HG02852 (cell line): ENCODE results near the gene CEP76.

Experiments
- ATAC-seq: cut with Tn5 transposase; IDR thresholded peaks from one replicate; pipeline ENCODE4 v1.9.1; 2021; ENCODE audit warnings: mild to moderate bottlenecking, moderate library complexity; ENCODE audit not compliant: unreplicated experiment

Gene CEP76, protein sequence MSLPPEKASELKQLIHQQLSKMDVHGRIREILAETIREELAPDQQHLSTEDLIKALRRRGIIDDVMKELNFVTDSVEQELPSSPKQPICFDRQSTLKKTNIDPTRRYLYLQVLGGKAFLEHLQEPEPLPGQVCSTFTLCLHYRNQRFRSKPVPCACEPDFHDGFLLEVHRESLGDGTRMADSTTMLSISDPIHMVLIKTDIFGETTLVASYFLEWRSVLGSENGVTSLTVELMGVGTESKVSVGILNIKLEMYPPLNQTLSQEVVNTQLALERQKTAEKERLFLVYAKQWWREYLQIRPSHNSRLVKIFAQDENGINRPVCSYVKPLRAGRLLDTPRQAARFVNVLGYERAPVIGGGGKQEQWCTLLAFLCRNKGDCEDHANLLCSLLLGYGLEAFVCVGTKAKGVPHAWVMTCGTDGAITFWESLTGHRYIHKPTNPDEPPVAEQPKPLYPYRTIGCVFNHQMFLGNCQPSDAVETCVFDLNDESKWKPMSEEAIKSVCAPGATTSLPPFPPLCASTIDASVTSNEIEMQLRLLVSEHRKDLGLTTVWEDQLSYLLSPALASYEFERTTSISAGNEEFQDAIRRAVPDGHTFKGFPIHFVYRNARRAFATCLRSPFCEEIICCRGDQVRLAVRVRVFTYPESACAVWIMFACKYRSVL

GRCh38 chr18:12702221-12703095, at the start of gene CEP76, which contains the start of gene PSMG2:
Gene CEP76, minus strand, starts transcription at chr18:12702723. Its CDS starts 175 bp downstream, at chr18:12702548.
Gene PSMG2, plus strand, starts transcription at chr18:12703042. Its CDS starts 66 bp downstream, at chr18:12703108.
- ATAC-seq = peak; percentile 87

- ATAC-seq = no peak
These were observed 49.4 kb upstream of the CEP76 start for GRCh38 chr18:12751891-12752290.

DNA sequence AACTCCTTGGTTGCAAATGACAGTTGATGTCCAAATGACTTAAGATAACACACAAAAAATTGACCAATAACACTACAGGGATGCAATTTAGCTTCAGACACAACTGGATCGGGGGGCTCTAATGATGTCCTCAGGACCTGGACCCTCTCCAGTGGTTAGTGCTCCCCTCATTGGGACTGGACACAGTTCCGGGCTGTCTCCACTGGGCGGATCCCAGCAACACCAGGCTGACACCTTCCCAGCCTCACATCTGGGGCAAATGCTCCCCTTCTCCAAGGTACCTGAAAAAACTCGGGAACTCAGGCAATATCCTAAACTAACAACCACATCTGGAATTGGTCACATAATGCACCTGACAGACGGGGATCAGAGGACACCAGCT, 49.0 kb upstream of the CEP76 start:
- no peak for ATAC-seq

DNA sequence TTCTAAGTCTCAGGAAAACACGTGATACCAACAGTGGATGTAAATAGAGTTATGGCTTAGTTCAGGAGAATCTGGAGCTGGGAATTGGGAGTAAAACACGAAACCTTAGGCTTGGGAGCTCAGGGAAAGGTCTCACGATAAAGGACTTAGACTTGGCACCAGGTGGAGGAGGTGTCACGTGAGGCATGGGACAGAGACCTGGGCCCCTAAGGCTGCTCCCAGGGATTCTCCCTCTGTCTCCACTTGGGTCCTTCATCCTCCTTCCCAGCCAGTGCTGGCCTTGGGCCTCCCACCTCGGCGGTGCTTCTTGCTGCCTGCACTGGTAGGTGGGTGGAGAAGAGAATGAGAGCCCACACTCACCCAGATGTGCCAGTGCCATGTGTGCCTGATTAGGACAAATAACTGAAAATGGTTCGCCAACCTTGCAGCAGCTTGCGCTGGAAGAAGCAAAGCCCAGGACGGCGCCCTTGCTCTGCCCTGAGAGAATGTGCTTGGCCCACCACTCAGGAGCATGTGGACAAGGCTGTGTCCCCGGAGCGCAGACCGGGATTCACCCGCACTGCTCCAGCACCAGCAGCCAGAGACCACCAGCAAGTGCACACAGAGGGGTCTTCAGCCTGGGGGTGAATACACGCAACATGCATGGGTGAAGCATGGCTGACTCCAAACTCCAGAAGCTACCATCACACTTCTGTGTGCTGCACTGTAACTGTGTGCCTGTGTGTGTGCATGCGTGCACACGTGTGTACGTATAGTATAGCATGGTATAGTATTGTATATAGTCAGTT, 48.4 kb upstream of the CEP76 start:
- no peak for ATAC-seq

- ATAC-seq = no peak
These were observed 47.7 kb upstream of the CEP76 start for GRCh38 chr18:12750076-12750714.

DNA sequence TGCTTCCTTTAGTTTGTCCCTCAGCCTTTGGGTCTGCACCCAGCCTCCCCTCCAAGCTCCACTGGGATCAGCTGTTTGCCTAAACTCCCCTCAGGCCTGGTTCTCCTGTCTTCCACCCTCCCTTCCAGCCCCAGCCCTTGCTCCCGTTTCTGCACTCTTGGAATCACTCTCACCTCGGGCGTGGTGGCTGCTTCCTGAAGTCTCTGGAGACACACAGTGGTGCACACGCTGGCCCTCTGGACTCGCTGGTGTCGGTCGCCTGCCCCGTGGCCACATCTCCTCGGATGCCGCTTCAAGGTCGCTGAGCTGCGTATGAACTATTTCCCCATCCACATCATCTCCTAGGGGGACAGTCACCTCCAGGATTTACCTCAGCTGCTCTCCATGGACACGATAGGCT, 46.6 kb upstream of the CEP76 start:
- ATAC-seq = no peak

DNA sequence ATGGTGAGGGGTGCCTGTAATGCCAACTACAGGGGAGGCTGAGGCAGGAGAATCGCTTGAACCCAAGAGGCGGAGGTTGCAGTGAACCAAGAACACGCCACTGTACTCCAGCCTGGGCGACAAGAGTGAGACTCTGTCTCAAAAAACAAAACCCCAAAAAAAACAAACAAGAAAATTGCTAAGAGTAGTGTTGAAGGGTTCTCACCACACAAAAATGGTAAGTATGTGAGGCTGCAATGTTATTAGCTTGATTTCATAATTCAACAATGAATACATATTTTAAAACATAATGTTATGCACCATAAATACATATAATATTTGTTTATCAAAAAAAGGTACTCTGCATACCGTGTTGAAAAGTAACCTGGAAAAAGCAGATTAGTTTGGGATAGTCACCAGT, 46.1 kb upstream of the CEP76 start:
- ATAC-seq = no peak

DNA sequence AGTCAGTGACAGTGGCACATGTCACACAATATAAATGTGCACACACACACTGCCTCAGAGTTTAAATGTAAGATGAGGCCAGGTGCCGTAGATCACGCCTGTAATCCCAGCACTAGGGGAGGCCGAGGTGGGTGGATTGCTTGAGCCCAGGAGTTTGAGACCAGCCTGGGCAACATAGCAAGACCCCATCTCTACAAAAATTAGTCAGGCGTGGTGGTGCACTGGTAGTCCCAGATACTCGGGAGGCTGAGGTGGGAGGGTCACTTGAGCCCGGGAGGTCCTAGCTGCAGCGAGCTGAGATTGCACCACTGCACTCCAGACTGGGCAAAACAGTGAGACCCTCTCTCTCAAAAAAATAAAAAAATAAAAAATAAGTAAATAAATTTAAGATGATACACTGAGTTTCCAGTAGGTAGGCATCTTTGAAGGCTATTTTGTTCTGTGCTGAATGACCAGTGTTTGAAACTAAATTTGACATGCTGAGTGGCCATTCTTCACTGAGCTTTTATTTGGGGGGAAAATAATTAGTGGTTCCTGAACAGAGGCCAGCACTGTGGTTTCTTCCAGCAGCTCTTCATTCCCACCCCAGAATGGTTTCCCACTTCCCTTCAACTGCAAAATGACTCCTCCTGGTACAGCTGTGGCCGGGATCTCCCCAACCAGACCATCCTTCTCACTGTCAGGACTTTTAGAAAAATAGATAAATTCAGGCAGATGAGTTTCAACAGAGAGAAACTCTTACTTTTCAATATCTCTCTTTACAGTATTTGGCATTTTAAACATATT, 45.2 kb upstream of the CEP76 start:
- ATAC-seq = no peak

GRCh38 chr18:12745095-12745795, 42.7 kb upstream of the CEP76 start:
- ATAC-seq = no peak

GRCh38 chr18:12744103-12744502, 41.6 kb upstream of the CEP76 start:
- ATAC-seq = no peak

DNA sequence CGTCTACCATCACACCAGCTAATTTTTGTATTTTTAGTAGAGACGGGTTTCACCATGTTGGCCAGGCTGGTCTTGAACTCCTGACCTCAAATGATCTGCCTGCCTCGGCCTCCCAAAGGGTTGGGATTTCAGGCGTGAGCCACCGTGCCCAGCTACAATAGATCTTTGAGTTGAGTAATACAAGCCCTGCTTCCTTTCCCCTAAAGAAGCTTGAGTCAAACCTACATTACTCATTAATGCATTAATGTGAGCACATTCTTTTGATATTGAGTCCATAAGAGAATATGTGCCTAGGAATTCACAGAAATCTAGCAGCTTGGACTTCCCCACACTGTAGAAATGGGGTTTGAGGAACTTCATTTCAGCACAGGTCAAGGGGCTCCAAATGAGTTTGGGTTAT, 39.9 kb upstream of the CEP76 start:
- ATAC-seq = no peak

DNA sequence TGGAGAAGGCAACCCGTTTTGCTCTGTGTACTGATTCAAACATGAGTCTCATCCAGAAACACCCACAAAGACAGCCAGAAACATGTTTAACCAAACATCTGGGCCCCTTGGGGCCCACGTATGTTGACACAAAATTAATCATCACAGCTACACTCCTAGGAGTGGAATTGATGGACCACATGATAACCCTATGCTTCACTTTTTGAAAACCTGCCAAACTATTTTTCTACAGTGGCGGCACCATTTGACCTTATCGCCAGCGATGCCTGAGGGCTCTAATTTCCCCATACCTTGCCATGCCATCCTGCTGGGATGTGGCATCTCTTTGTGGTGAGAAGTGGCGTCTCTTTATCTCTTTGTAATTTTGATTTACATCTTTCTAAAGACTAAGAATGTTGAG, 38.8 kb upstream of the CEP76 start:
- ATAC-seq = no peak

- no peak for ATAC-seq
These were observed 34.9 kb upstream of the CEP76 start for GRCh38 chr18:12737243-12737902.

- ATAC-seq = no peak
These were observed 24.4 kb upstream of the CEP76 start for GRCh38 chr18:12726774-12727550.

- no peak for ATAC-seq
These were observed 23.8 kb upstream of the CEP76 start for GRCh38 chr18:12726331-12726730.

DNA sequence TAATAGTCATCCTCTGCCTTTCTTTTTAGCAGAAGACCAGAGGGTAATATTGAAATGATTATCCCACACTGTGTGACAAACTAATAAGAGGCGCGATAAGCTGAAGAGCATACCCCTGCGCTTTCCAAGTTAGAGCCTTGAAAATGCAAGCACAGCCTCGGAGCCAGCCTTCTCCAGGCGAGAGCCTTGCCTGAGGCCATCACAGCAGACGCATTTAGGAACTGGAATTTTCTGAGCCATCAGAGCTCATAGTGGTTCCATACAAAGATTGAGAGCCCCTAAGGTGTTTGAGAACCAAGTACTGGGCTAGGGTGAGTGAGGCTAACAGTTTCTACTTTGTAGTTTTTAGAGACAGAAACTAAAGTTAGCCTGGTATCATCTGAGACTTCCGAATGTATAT, 20.2 kb upstream of the CEP76 start:
- ATAC-seq = no peak

DNA sequence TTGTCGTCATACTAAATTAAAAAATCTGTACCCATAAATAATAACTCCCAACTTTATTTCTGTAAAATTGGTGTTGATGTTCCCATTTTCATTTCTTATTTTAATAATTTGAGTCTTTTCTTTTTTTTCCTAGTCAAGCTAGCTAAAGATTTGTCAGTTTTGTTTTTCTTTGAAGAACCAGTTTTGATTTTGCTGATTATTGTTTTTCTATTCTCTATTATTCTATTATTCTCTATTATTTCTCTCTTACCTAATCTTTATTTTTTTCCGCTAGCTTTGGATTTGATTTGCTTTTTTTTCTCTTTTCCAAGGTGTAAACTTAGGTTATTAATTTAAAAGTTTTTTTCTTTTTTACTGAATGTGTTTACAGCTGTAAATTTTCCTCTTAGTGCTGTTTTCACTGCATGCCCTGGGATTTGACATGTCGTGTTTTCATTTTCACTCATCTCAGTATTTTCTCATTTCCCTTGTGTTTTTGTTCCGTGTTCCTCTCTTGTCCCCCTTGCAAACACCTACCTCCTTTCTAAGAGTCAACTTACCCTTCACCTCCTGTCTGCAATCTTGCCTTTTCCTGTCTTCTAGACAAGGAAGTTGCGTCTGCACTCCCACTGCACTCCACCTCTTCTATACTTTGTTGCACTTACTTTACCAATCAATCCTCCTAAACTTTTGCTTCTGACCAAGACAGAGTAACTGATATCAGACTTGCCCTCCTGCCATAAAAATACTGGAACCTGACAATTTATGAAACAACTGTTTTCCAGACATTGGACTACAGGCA, 19.2 kb upstream of the CEP76 start:
- no peak for ATAC-seq
